ENCODE data around the gene TCF12. TPM values are rescaled to one million over a fixed set of nuclear protein-coding genes. Genes with fewer than 3 reads are reported as not detected.

TCF12 gene
- total and polyA plus RNA-seq, 2 of the 8 experiments (the other 6 are each of a cell fraction or from before 2014, with no cell fraction given) = 85.8 to 101 TPM

GRCh38 chr15:57223887-57224286 lies 305.4 kb downstream of the TCF12 start (continued):
- TF ChIP-seq JUN (IDR thresholded peaks at IDR 0.05; ENCODE audit: low read depth, low read length) = no peak
